SK-N-SH (cell line): ENCODE data around the gene PER2. TPM values are rescaled to one million over a fixed set of nuclear protein-coding genes. Genes with fewer than 3 reads are reported as not detected.

Experiments used
- CTCF ChIA-PET: fragments of 300-600, 350-600 bp; formaldehyde crosslinking; extraction: SDS; loops from one replicate; lab custom pipeline; 2021; lab: Yijun Ruan, JAX
- POLR2A ChIA-PET: fragments of 350-600 bp; sonication (Branson Sonifier 250); formaldehyde crosslinking; extraction: SDS; loops from one replicate; lab custom pipeline; 2020; ENCODE audit warnings: antibody characterized with exemption, inconsistent platforms; lab: Yijun Ruan, JAX
- DNase-seq: peaks from one replicate; pipeline ENCODE4 v3.0.0; 2012
- H2AFZ ChIP-seq: fragments of 200-600 bp; sonication (generic); 2 replicates; pipeline ENCODE4 v1.8.1; 2016; ENCODE audit warnings: antibody characterized with exemption, mild to moderate bottlenecking, low read depth
- H3F3A ChIP-seq: fragments of 200-600 bp; sonication (generic); replicated peaks from 2 replicates; pipeline ENCODE3; 2016; ENCODE audit warnings: antibody characterized with exemption, mild to moderate bottlenecking; ENCODE audit not compliant: insufficient read depth
- H3K27ac ChIP-seq, 2 experiments: fragments of 200-500 bp in 1 of 2; fragments of 200-600 bp in 1 of 2; sonication (Bioruptor generic) in 1 of 2; sonication (generic), shearing (Covaris generic) in 1 of 2; 2 replicates each; pipeline versions ENCODE4 v1.5.1 to v1.6.1; 2014 to 2016; ENCODE audit warnings: low read depth in 2 of 2, inconsistent platforms in 1 of 2, low read length in 1 of 2, mild to moderate bottlenecking in 1 of 2, mixed read lengths in 1 of 2
- H3K27me3 ChIP-seq: fragments of 200-600 bp; sonication (generic), shearing (Covaris generic); 2 replicates; pipeline ENCODE4 v1.6.1; 2016; ENCODE audit warnings: mixed run types; ENCODE audit not compliant: insufficient read depth
- H3K36me3 ChIP-seq, 2 experiments: fragments of 200-500 bp in 1 of 2; fragments of 200-600 bp in 1 of 2; sonication (Bioruptor generic) in 1 of 2; sonication (generic) in 1 of 2; replicated peaks in 1 of 2; 2 replicates each; pipeline versions ENCODE3 to v1.5.1; 2014 to 2016; ENCODE audit warnings: low read length in 1 of 2, mild to moderate bottlenecking in 1 of 2; ENCODE audit not compliant: insufficient read depth in 2 of 2, control insufficient read depth in 1 of 2
- H3K4me1 ChIP-seq, 2 experiments: fragments of 200-500 bp in 1 of 2; fragments of 200-600 bp in 1 of 2; sonication (Bioruptor generic) in 1 of 2; sonication (generic), shearing (Covaris generic) in 1 of 2; 2 replicates each; pipeline versions ENCODE4 v1.5.1 to v1.6.1; 2014 to 2016; ENCODE audit warnings: low read depth in 1 of 2, low read length in 1 of 2, mixed run types in 1 of 2; ENCODE audit not compliant: insufficient read depth in 2 of 2, control insufficient read depth in 1 of 2
- H3K4me2 ChIP-seq: fragments of 200-600 bp; sonication (generic), shearing (Covaris generic); 2 replicates; pipeline ENCODE4 v1.6.1; 2017; ENCODE audit warnings: mixed run types
- H3K4me3 ChIP-seq, 2 experiments: fragments of 200-500 bp in 1 of 2; fragments of 200-600 bp in 1 of 2; sonication (Bioruptor generic) in 1 of 2; sonication (generic), shearing (Covaris generic) in 1 of 2; 2 replicates each; pipeline versions ENCODE4 v1.5.1 to v1.8.1; 2014 to 2016; ENCODE audit warnings: low read depth in 2 of 2, inconsistent platforms in 1 of 2, low read length in 1 of 2, mild to moderate bottlenecking in 1 of 2, mixed read lengths in 1 of 2, moderate library complexity in 1 of 2
- H3K79me2 ChIP-seq: fragments of 200-600 bp; sonication (generic); 2 replicates; pipeline ENCODE4 v1.8.1; 2017; ENCODE audit warnings: mild to moderate bottlenecking; ENCODE audit not compliant: insufficient read depth
- H3K9ac ChIP-seq: fragments of 200-600 bp; sonication (generic); 2 replicates; pipeline ENCODE4 v1.6.1; 2017; ENCODE audit warnings: mixed run types
- H3K9me2 ChIP-seq: fragments of 200-600 bp; sonication (generic); 2 replicates; pipeline ENCODE4 v1.6.1; 2017; ENCODE audit warnings: mixed run types
- H3K9me3 ChIP-seq: fragments of 200-600 bp; sonication (generic); 2 replicates; pipeline ENCODE4 v1.6.1; 2017; ENCODE audit warnings: mixed run types, mild to moderate bottlenecking, moderate library complexity
- H4K20me1 ChIP-seq: fragments of 200-600 bp; sonication (generic); 2 replicates; pipeline ENCODE4 v1.6.1; 2017; ENCODE audit warnings: mild to moderate bottlenecking, mixed run types; ENCODE audit not compliant: insufficient read depth
- ELF1 ChIP-seq: IDR thresholded peaks from 2 replicates; pipeline ENCODE4 v1.4.0; 2012
- EZH2phosphoT487 ChIP-seq: fragments of 200-600 bp; sonication (generic); IDR thresholded peaks from 2 replicates; pipeline ENCODE4 v1.6.1; 2017; ENCODE audit warnings: low read depth, mixed run types, mild to moderate bottlenecking, antibody characterized with exemption, moderate library complexity, borderline replicate concordance
- GABPA ChIP-seq: IDR thresholded peaks from 2 replicates; pipeline ENCODE4 v1.4.0; 2012; ENCODE audit warnings: low read depth, mild to moderate bottlenecking
- RAD21 ChIP-seq: IDR thresholded peaks from 2 replicates; pipeline ENCODE4 v1.6.1; 2012; ENCODE audit warnings: mild to moderate bottlenecking, low read length
- RCOR1 ChIP-seq: fragments of 150-350 bp; IDR thresholded peaks from 2 replicates; pipeline ENCODE4 v1.6.1; 2017; ENCODE audit warnings: antibody characterized with exemption, low read length
- SMC3 ChIP-seq: IDR thresholded peaks from 2 replicates; pipeline ENCODE4 v1.6.1; 2012; ENCODE audit warnings: low read depth, low read length, improper control_type of control experiment
- TEAD4 ChIP-seq: IDR thresholded peaks from 2 replicates; pipeline ENCODE4 v1.4.0; 2012; ENCODE audit warnings: mild to moderate bottlenecking, borderline replicate concordance; ENCODE audit not compliant: insufficient read depth
- YY1 ChIP-seq: IDR thresholded peaks from 2 replicates; pipeline ENCODE4 v1.4.0; 2012; ENCODE audit warnings: low read depth, mild to moderate bottlenecking
- WGBS: methylation state at CpG from one replicate; pipeline ENCODE4 v1.1.6; 2017; ENCODE audit warnings: low lambda C conversion rate; 5-methylcytosine and 5-hydroxymethylcytosine counted together
- polyA plus RNA-seq, 3 experiments: library from polyadenylated mRNA; depleted of rRNA; stranded (reverse); fragments of >200 nt; gene quantifications; 2 replicates each; pipeline ENCODE4 v1.2.3, GENCODE V29; 2012
- TF ChIP-seq, protein P1 (sequence below): IDR thresholded peaks from 2 replicates; pipeline ENCODE4 v1.6.1; 2012; ENCODE audit warnings: mild to moderate bottlenecking, low read depth, low read length, moderate library complexity
- TF ChIP-seq, protein P2 (sequence below): fragments of 150-350 bp; IDR thresholded peaks from 2 replicates; pipeline ENCODE4 v1.6.1; 2016; ENCODE audit warnings: mild to moderate bottlenecking, low read depth, low read length
- TF ChIP-seq, protein P3 (sequence below): IDR thresholded peaks from 2 replicates; pipeline ENCODE4 v1.4.0; 2012; ENCODE audit warnings: low read depth

PER2 gene
- polyA plus RNA-seq, 1 of the 3 experiments (the other 2 are of a cell fraction): 0.82 TPM

DNA sequence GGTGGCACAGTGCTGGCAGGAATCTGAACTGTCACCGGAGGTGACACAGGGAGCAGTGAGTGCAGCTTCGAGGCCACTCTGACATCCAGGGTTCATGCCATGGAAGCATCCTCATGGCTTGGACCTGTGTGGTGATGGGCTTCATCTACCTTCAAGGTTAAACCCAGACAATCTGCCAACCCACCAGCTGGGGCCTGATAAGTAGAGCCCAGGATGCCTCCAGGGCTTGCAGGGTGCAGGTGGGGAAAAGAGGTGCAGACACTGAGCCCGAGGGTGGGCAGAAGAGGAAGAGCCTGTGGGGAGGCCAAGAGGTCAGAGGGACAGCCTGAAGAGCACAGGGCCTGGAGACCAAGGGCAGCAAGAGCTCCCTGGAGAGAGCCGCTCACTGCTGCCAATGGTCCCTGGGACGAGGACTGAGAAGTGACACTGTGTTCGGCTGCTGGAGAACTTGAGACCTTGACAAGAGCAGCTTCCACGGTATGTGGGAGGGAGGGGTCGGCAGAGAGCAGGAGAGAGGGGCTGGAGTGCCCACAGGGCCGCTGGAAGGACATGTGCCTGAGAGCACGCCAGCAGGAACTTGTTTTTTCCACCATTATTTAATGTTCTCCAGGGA lies 40.5 kb downstream of the PER2 start:
- Histone ChIP-seq H2AFZ (no peak overlapping the region), H3K4me2 (no peak overlapping the region), H3K9ac (no peak overlapping the region), H3K27me3 (no peaks in the 10 kb centered on the region), H3K9me2 (no peaks in the 10 kb centered on the region), H3K36me3 (peaks cover 0 to 4% of the 10 kb centered on the region in 2 experiments), H3F3A (no peaks in the 10 kb centered on the region), H3K27ac (no peak overlapping the region), H4K20me1 (no peaks in the 10 kb centered on the region), H3K9me3 (no peaks in the 10 kb centered on the region), H3K4me1 (peaks cover 0 to 12% of the 10 kb centered on the region in 2 experiments; a peak in 1 of 4 replicates), H3K79me2 (no peaks in the 10 kb centered on the region), H3K4me3 (no peak overlapping the region)
- POLR2A ChIA-PET: no interaction called here
- no peak for DNase-seq
- TF ChIP-seq ELF1 (no peak), GABPA (no peak), TEAD4 (no peak), SMC3 (no peak), EZH2phosphoT487 (no peak), RCOR1 (no peak), RAD21 (no peak), YY1 (no peak)
- TF ChIP-seq, protein P1, sequence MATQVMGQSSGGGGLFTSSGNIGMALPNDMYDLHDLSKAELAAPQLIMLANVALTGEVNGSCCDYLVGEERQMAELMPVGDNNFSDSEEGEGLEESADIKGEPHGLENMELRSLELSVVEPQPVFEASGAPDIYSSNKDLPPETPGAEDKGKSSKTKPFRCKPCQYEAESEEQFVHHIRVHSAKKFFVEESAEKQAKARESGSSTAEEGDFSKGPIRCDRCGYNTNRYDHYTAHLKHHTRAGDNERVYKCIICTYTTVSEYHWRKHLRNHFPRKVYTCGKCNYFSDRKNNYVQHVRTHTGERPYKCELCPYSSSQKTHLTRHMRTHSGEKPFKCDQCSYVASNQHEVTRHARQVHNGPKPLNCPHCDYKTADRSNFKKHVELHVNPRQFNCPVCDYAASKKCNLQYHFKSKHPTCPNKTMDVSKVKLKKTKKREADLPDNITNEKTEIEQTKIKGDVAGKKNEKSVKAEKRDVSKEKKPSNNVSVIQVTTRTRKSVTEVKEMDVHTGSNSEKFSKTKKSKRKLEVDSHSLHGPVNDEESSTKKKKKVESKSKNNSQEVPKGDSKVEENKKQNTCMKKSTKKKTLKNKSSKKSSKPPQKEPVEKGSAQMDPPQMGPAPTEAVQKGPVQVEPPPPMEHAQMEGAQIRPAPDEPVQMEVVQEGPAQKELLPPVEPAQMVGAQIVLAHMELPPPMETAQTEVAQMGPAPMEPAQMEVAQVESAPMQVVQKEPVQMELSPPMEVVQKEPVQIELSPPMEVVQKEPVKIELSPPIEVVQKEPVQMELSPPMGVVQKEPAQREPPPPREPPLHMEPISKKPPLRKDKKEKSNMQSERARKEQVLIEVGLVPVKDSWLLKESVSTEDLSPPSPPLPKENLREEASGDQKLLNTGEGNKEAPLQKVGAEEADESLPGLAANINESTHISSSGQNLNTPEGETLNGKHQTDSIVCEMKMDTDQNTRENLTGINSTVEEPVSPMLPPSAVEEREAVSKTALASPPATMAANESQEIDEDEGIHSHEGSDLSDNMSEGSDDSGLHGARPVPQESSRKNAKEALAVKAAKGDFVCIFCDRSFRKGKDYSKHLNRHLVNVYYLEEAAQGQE: no peak
- TF ChIP-seq, protein P2, sequence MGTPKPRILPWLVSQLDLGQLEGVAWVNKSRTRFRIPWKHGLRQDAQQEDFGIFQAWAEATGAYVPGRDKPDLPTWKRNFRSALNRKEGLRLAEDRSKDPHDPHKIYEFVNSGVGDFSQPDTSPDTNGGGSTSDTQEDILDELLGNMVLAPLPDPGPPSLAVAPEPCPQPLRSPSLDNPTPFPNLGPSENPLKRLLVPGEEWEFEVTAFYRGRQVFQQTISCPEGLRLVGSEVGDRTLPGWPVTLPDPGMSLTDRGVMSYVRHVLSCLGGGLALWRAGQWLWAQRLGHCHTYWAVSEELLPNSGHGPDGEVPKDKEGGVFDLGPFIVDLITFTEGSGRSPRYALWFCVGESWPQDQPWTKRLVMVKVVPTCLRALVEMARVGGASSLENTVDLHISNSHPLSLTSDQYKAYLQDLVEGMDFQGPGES: no peak
- TF ChIP-seq, protein P3, sequence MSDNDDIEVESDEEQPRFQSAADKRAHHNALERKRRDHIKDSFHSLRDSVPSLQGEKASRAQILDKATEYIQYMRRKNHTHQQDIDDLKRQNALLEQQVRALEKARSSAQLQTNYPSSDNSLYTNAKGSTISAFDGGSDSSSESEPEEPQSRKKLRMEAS: no peak
- CTCF ChIA-PET: interaction anchor here (1.0 to 1.9 kb wide), 7 partner anchors 8 to 325 kb away, joined by 3 to 9 read pairs (median 3); no protein-coding TSS in a partner anchor
- 89% methylated on average over 8 of the region's 10 CpGs for WGBS
